K562 (cell line): ENCODE results near the gene DRAXIN. TPM values are rescaled to one million over a fixed set of nuclear protein-coding genes. Genes with fewer than 3 reads are reported as not detected.

Experiments used
- BCLAF1 ChIP-seq, 2 experiments: fragments of 450-650 bp in 1 of 2; IDR thresholded peaks; 2 replicates each; pipeline ENCODE4 v1.6.1; 2011 to 2017; ENCODE audit warnings: low read depth in 2 of 2, antibody characterized with exemption in 1 of 2, borderline replicate concordance in 1 of 2, low read length in 1 of 2, mild to moderate bottlenecking in 1 of 2, mixed read lengths in 1 of 2; ENCODE audit not compliant: control insufficient read depth in 1 of 2
- CEBPB ChIP-seq: fragments of 450-650 bp; IDR thresholded peaks from 2 replicates; pipeline ENCODE4 v1.6.1; 2016; ENCODE audit warnings: missing genetic modification characterization, missing compliant biosample characterization
- EGR1 ChIP-seq: fragments of 450-650 bp; conservative IDR thresholded peaks from 2 replicates; pipeline ENCODE4 v1.6.1; 2017; ENCODE audit warnings: mild to moderate bottlenecking
- ELF4 ChIP-seq: fragments of 450-650 bp; formaldehyde crosslinking; IDR thresholded peaks from 2 replicates; pipeline ENCODE4 v1.4.0; 2022; ENCODE audit warnings: missing genetic modification characterization
- ERF ChIP-seq: fragments of 450-650 bp; formaldehyde crosslinking; IDR thresholded peaks from 2 replicates; pipeline ENCODE4 v1.4.0; 2020; ENCODE audit warnings: mild to moderate bottlenecking, mixed read lengths
- FOXJ3 ChIP-seq: sonication (generic); formaldehyde crosslinking; IDR thresholded peaks from 2 replicates; pipeline ENCODE4 v1.4.0; 2020; ENCODE audit warnings: mild to moderate bottlenecking, missing genetic modification reagents
- FOXM1 ChIP-seq, 2 experiments: fragments of 450-650 bp in 1 of 2; sonication (generic) in 1 of 2; formaldehyde crosslinking in 1 of 2; IDR thresholded peaks; 2 replicates each; pipeline versions ENCODE4 v1.6.1 to v1.9.0; 2017 to 2022; ENCODE audit warnings: low read depth in 2 of 2, mild to moderate bottlenecking in 2 of 2, missing genetic modification reagents in 1 of 2, moderate library complexity in 1 of 2
- HDAC8 ChIP-seq: fragments of 450-650 bp; IDR thresholded peaks from 2 replicates; pipeline ENCODE4 v1.6.1; 2016; ENCODE audit warnings: mild to moderate bottlenecking, missing genetic modification characterization, moderate library complexity, missing compliant biosample characterization
- LCOR ChIP-seq: sonication (generic); formaldehyde crosslinking; IDR thresholded peaks from 2 replicates; pipeline ENCODE4 v1.8.0; 2022; ENCODE audit warnings: mild to moderate bottlenecking, missing genetic modification reagents
- MTA1 ChIP-seq: fragments of 450-650 bp; IDR thresholded peaks from 2 replicates; pipeline ENCODE4 v1.6.1; 2017; ENCODE audit warnings: borderline replicate concordance
- PHTF2 ChIP-seq: fragments of 250-450 bp; sonication (Bioruptor Pico); IDR thresholded peaks from 2 replicates; pipeline ENCODE4 v1.5.0; 2021; ENCODE audit warnings: mild to moderate bottlenecking
- PTRF ChIP-seq: fragments of 450-650 bp; IDR thresholded peaks from 2 replicates; pipeline ENCODE4 v1.6.1; 2016; ENCODE audit warnings: mild to moderate bottlenecking, missing genetic modification characterization, missing compliant biosample characterization
- TARDBP ChIP-seq: fragments of 450-650 bp; IDR thresholded peaks from 2 replicates; pipeline ENCODE4 v1.6.1; 2016
- ZNF398 ChIP-seq: fragments of 250-450 bp; sonication (Bioruptor Pico); IDR thresholded peaks from 2 replicates; pipeline ENCODE4 v1.8.0; 2021; ENCODE audit warnings: moderate library complexity, mild to moderate bottlenecking, inconsistent platforms
- ZNF717 ChIP-seq: fragments of 250-450 bp; sonication (Bioruptor Pico); IDR thresholded peaks from 2 replicates; pipeline ENCODE4 v1.5.0; 2021
- polyA plus RNA-seq, 8 experiments: library from polyadenylated mRNA; depleted of rRNA in 4 of 8; stranded (reverse) in 5 of 8; unstranded in 3 of 8; fragments of >200 nt; fragmentation: Nextera tagmentation in 2 of 8; fragmentation: Illumina TruSeq in 1 of 8; extraction: Ambion mirVana in 2 of 8; extraction: Trizol in 1 of 8; gene quantifications; 2 replicates each; pipeline versions ENCODE4 v1.2.1 to v1.2.3, GENCODE V29; 2011 to 2014; ENCODE audit warnings: inconsistent platforms in 1 of 8, missing spikeins in 1 of 8
- total RNA-seq, 7 experiments: library from RNA; depleted of rRNA in 6 of 7; stranded (reverse); fragments of >200 nt in 6 of 7; fragmentation: Illumina TruSeq in 2 of 7; extraction: Trizol in 2 of 7; gene quantifications; 2 replicates each; pipeline versions ENCODE4 v1.2.1 to v1.2.3, GENCODE V29; 2011 to 2021; ENCODE audit warnings: low replicate concordance in 1 of 7
- TF ChIP-seq, protein P1 (sequence below): IDR thresholded peaks from 2 replicates; pipeline ENCODE4 v1.6.1; 2011; ENCODE audit warnings: borderline replicate concordance, low read depth, mild to moderate bottlenecking, moderate library complexity, low read length; ENCODE audit not compliant: insufficient read depth, poor library complexity, severe bottlenecking
- TF ChIP-seq, protein P2 (sequence below): sonication (generic); formaldehyde crosslinking; IDR thresholded peaks from 2 replicates; pipeline ENCODE4 v1.8.0; 2022; ENCODE audit warnings: mild to moderate bottlenecking, missing genetic modification reagents
- TF ChIP-seq, protein P3 (sequence below), 3 experiments: fragments of 200-800 bp in 1 of 3; sonication (Bioruptor generic) in 1 of 3; sonication (generic) in 1 of 3; formaldehyde crosslinking in 1 of 3; IDR thresholded peaks; 2 replicates each; pipeline versions ENCODE4 v1.6.1 to v1.8.0; 2016 to 2022; ENCODE audit warnings: mild to moderate bottlenecking in 2 of 3, missing compliant biosample characterization in 2 of 3, missing genetic modification characterization in 2 of 3, missing genetic modification reagents in 1 of 3

The DRAXIN gene
- total and polyA plus RNA-seq, 9 of the 15 experiments (the other 6 are each of a cell fraction or from before 2014, with no cell fraction given), result 0.01 to 0.04 (median 0.01) TPM; not detected in 6

DNA sequence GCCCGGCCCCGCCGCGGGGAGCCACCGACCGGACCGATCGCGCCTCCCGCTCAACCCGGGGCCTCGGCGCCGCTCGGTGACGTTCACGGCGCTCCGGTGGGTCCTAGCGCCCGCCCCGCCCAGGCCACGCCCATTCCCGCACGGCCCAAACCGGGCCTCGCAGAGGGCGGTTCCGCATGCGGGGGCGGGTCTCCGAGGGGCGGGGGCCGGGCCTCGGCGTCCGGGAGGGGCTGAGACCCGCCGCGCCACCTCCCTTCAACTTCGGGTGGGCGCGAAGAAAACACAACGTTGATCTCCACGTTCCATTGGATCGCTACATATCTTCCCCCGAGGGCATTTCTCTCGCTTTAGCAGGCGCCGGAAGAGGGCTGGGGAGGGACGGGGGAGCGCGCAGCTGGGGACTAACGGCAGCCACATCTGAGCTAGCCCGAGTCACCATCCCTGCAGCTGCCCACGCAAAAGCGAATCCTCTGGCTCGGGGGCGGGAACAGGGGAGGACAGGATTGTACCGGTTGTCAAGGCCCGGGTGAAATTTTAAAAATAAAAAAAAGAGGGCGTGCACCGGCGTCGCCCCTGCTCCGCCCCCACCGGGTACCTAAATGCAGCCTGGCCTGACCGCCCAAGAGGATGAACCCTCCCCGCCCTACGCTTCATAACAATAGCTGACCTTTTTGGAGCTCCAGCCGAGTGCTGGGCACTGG lies 10.3 kb upstream of the DRAXIN start, which contains the start of gene MAD2L2 (continued):
- TF ChIP-seq FOXM1 (IDR thresholded peaks at IDR 0.05; ENCODE audit: low read depth) (peak; percentile 26; the same call in 1 of the 2 replicates), FOXM1 (CRISPR knock-in tag; IDR thresholded peaks at IDR 0.05; ENCODE audit: low read depth) (no peak), LCOR (CRISPR knock-in tag) (no peak; the same call in 1 of the 2 replicates), MTA1 (peak; percentile 90), PHTF2 (CRISPR knock-in tag) (no peak), ZNF717 (CRISPR knock-in tag) (no peak), CEBPB (no peak), ELF4 (peak; percentile 42; the same call in 1 of the 2 replicates), EGR1 (peak; percentile 99), ERF (CRISPR knock-in tag) (no peak; the same call in 1 of the 2 replicates), HDAC8 (tag) (no peak), PTRF (tag) (no peak), TARDBP (no peak), BCLAF1 (IDR thresholded peaks at IDR 0.05; ENCODE audit: borderline replicate concordance in 1 of 2, control insufficient read depth in 1 of 2, low read depth in 2 of 2, low read length in 1 of 2) (peak in 1 of 2 experiments; percentile 27; a peak in 1 of 4 replicates), FOXJ3 (no peak), ZNF398 (CRISPR knock-in tag) (no peak)
- TF ChIP-seq, protein P1, sequence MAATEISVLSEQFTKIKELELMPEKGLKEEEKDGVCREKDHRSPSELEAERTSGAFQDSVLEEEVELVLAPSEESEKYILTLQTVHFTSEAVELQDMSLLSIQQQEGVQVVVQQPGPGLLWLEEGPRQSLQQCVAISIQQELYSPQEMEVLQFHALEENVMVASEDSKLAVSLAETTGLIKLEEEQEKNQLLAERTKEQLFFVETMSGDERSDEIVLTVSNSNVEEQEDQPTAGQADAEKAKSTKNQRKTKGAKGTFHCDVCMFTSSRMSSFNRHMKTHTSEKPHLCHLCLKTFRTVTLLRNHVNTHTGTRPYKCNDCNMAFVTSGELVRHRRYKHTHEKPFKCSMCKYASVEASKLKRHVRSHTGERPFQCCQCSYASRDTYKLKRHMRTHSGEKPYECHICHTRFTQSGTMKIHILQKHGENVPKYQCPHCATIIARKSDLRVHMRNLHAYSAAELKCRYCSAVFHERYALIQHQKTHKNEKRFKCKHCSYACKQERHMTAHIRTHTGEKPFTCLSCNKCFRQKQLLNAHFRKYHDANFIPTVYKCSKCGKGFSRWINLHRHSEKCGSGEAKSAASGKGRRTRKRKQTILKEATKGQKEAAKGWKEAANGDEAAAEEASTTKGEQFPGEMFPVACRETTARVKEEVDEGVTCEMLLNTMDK, result no peak
- TF ChIP-seq, protein P2, sequence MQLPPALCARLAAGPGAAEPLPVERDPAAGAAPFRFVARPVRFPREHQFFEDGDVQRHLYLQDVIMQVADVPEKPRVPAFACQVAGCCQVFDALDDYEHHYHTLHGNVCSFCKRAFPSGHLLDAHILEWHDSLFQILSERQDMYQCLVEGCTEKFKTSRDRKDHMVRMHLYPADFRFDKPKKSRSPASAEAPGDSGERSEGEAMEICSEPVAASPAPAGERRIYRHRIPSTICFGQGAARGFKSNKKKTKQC, result no peak
- TF ChIP-seq, protein P3, sequence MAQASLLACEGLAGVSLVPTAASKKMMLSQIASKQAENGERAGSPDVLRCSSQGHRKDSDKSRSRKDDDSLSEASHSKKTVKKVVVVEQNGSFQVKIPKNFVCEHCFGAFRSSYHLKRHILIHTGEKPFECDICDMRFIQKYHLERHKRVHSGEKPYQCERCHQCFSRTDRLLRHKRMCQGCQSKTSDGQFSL (CRISPR knock-in tag; IDR thresholded peaks at IDR 0.05), result no peak
- TF ChIP-seq, protein P3 (tag; IDR thresholded peaks at IDR 0.05), result no peak
